GM23338 (cell line): Measurements from ENCODE around the gene SERPINB13. TPM values are rescaled to one million over a fixed set of nuclear protein-coding genes. Genes with fewer than 3 reads are reported as not detected.

Experiments
- ATAC-seq: fragments of 200-7000 bp; cut with Tn5 transposase; 3 replicates; pipeline ENCODE4 v1.9.1; 2020
- DNase-seq: peaks from one replicate; pipeline ENCODE4 v3.0.0-alpha.2; 2015; ENCODE audit warnings: low spot score
- H2AFZ ChIP-seq: fragments of 200-600 bp; sonication (generic); 2 replicates; pipeline ENCODE4 v1.8.0; 2016; ENCODE audit warnings: antibody characterized with exemption, mild to moderate bottlenecking, moderate library complexity
- H3F3A ChIP-seq: fragments of 200-600 bp; sonication (generic); replicated peaks from 2 replicates; pipeline ENCODE4 v1.8.0; 2017; ENCODE audit warnings: antibody characterized with exemption, mixed run types, low read depth
- H3K27ac ChIP-seq: fragments of 200-600 bp; sonication (generic); 2 replicates; pipeline ENCODE4 v1.6.1; 2016; ENCODE audit warnings: low read depth
- H3K27me3 ChIP-seq: fragments of 200-600 bp; sonication (generic); 2 replicates; pipeline ENCODE4 v1.8.0; 2016; ENCODE audit warnings: mild to moderate bottlenecking, mixed run types, moderate library complexity; ENCODE audit not compliant: insufficient read depth
- H3K36me3 ChIP-seq: fragments of 200-600 bp; sonication (generic); 2 replicates; pipeline ENCODE4 v1.8.0; 2016; ENCODE audit warnings: mild to moderate bottlenecking; ENCODE audit not compliant: insufficient read depth
- H3K4me1 ChIP-seq: fragments of 200-600 bp; sonication (generic); 2 replicates; pipeline ENCODE4 v1.8.0; 2016; ENCODE audit warnings: mild to moderate bottlenecking, moderate library complexity; ENCODE audit not compliant: insufficient read depth
- H3K4me2 ChIP-seq: fragments of 200-600 bp; sonication (generic); 2 replicates; pipeline ENCODE4 v1.7.1; 2017; ENCODE audit warnings: mixed run types
- H3K4me3 ChIP-seq: fragments of 200-600 bp; sonication (generic); 2 replicates; pipeline ENCODE4 v1.6.1; 2016; ENCODE audit warnings: mixed run types
- H3K79me2 ChIP-seq: fragments of 200-600 bp; sonication (generic); replicated peaks from 2 replicates; pipeline ENCODE4 v1.8.0; 2017; ENCODE audit warnings: mild to moderate bottlenecking; ENCODE audit not compliant: insufficient read depth
- H3K9me2 ChIP-seq: fragments of 200-600 bp; sonication (generic); 2 replicates; pipeline ENCODE4 v1.8.0; 2017; ENCODE audit not compliant: insufficient read depth
- H4K20me1 ChIP-seq: fragments of 200-600 bp; sonication (generic); replicated peaks from 2 replicates; pipeline ENCODE4 v1.8.0; 2017; ENCODE audit warnings: mild to moderate bottlenecking; ENCODE audit not compliant: insufficient read depth
- H3K27ac Mint-ChIP-seq: 2 replicates; pipeline ENCODE4 v1.8.0; 2020; ENCODE audit warnings: inconsistent platforms, mild to moderate bottlenecking, moderate library complexity, mixed read lengths
- H3K27me3 Mint-ChIP-seq: 3 replicates; pipeline ENCODE4 v1.8.0; 2022; ENCODE audit warnings: low read depth, mild to moderate bottlenecking, moderate library complexity, mixed read lengths, inconsistent platforms; ENCODE audit not compliant: insufficient read depth, poor library complexity
- H3K36me3 Mint-ChIP-seq: 3 replicates; pipeline ENCODE4 v1.8.0; 2021; ENCODE audit warnings: low read depth, mild to moderate bottlenecking, inconsistent platforms, moderate library complexity, mixed read lengths
- H3K4me1 Mint-ChIP-seq: 3 replicates; pipeline ENCODE4 v1.8.0; 2020; ENCODE audit warnings: mild to moderate bottlenecking, inconsistent platforms, mixed read lengths
- H3K4me3 Mint-ChIP-seq: 3 replicates; pipeline ENCODE4 v1.8.0; 2021; ENCODE audit warnings: moderate library complexity, mild to moderate bottlenecking, inconsistent platforms, mixed read lengths
- H3K9me3 Mint-ChIP-seq: 3 replicates; pipeline ENCODE4 v1.8.0; 2020; ENCODE audit warnings: moderate library complexity, mild to moderate bottlenecking, inconsistent platforms, mixed read lengths
- CREB1 ChIP-seq: fragments of 250-450 bp; sonication (Bioruptor Pico); IDR thresholded peaks from 2 replicates; pipeline ENCODE4 v1.5.0; 2020; ENCODE audit warnings: low read depth, mild to moderate bottlenecking, moderate library complexity
- EZH2 ChIP-seq: fragments of 200-600 bp; sonication (generic); IDR thresholded peaks from one replicate; pipeline ENCODE4 v1.8.0; 2017; ENCODE audit warnings: antibody characterized with exemption, mild to moderate bottlenecking, low read depth; ENCODE audit not compliant: unreplicated experiment
- EZH2phosphoT487 ChIP-seq: fragments of 200-600 bp; sonication (generic); IDR thresholded peaks from one replicate; pipeline ENCODE4 v1.8.1; 2018; ENCODE audit warnings: antibody characterized with exemption; ENCODE audit not compliant: unreplicated experiment
- JUNB ChIP-seq: IDR thresholded peaks from one replicate; pipeline ENCODE4 v1.6.1; 2016; ENCODE audit warnings: antibody characterized with exemption; ENCODE audit not compliant: unreplicated experiment
- NANOG ChIP-seq: IDR thresholded peaks from 2 replicates; pipeline ENCODE4 v1.6.1; 2016; ENCODE audit warnings: antibody characterized with exemption, borderline replicate concordance
- POLR2AphosphoS5 ChIP-seq: IDR thresholded peaks from 2 replicates; pipeline ENCODE4 v1.6.1; 2016; ENCODE audit warnings: antibody characterized with exemption, low read depth
- STAT1 ChIP-seq: IDR thresholded peaks from one replicate; pipeline ENCODE4 v1.6.1; 2016; ENCODE audit warnings: antibody characterized with exemption; ENCODE audit not compliant: unreplicated experiment
- ZNF114 ChIP-seq: fragments of 250-450 bp; sonication (Bioruptor Pico); IDR thresholded peaks from 2 replicates; pipeline ENCODE4 v1.5.0; 2020; ENCODE audit warnings: mild to moderate bottlenecking, moderate library complexity
- ZNF331 ChIP-seq: fragments of 250-450 bp; sonication (Bioruptor Pico); IDR thresholded peaks from 2 replicates; pipeline ENCODE4 v1.5.0; 2020; ENCODE audit warnings: low read depth, mild to moderate bottlenecking, moderate library complexity
- polyA plus RNA-seq: library from polyadenylated mRNA; unstranded; fragments of >200 nt; fragmentation: Nextera tagmentation; extraction: Ambion mirVana; gene quantifications from 2 replicates; pipeline ENCODE4 v1.2.1, GENCODE V29; 2016
- total RNA-seq: library from RNA; depleted of rRNA; stranded (reverse); fragments of >200 nt; shearing (Covaris generic); gene quantifications from 2 replicates; pipeline ENCODE4 v1.2.3, GENCODE V29; 2014
- TF ChIP-seq, protein P1 (sequence below): IDR thresholded peaks from 2 replicates; pipeline ENCODE4 v1.6.1; 2016; ENCODE audit warnings: antibody characterized with exemption
- TF ChIP-seq, protein P2 (sequence below): fragments of 250-450 bp; sonication (Bioruptor Pico); IDR thresholded peaks from 2 replicates; pipeline ENCODE4 v1.5.0; 2020; ENCODE audit warnings: mild to moderate bottlenecking, moderate library complexity
- TF ChIP-seq, protein P3 (sequence below), 2 experiments: fragments of 200-600 bp in 1 of 2; sonication (generic) in 1 of 2; conservative IDR thresholded peaks; 2 replicates each; pipeline versions ENCODE4 v1.5.1 to v1.6.1; 2016 to 2017; ENCODE audit warnings: antibody characterized with exemption in 2 of 2, low read depth in 2 of 2, mild to moderate bottlenecking in 2 of 2, moderate library complexity in 1 of 2
- TF ChIP-seq, protein P4 (sequence below): IDR thresholded peaks from one replicate; pipeline ENCODE4 v1.6.1; 2018; ENCODE audit warnings: antibody characterized with exemption; ENCODE audit not compliant: unreplicated experiment

SERPINB13 gene
- total and polyA plus RNA-seq, 2 experiments from 2014 or later: not detected

DNA sequence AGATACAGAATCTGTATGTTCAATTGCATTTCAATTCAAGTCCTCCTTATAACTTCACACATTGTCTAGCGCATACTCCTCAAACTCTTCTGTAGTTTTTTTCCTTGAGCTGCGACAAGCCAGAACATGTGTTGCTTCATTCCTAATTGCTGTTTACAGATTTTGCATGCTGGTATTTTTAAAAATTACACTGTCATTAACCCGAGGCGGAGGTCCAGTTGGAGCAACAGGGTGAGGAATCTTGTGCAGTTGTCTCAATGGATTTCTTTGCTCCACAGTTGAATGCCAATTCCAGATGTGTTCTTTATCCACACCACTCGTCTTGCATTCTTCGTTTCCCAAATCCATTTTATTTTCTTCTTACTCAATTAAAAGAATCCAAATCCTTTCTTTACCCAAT, 16.4 kb upstream of the SERPINB13 start:
- no peak overlapping the region for H3K27ac ChIP-seq
- H3K4me1 ChIP-seq: no peaks in the 10 kb centered on the region
- ATAC-seq (no peak), DNase-seq (no peak)
- no peaks in the 10 kb centered on the region for H3K27me3 ChIP-seq
- no peak overlapping the region for H3K4me2 ChIP-seq
- no peak overlapping the region for H2AFZ ChIP-seq
- TF ChIP-seq JUNB (no peak), EZH2phosphoT487 (no peak), ZNF331 (CRISPR knock-in tag) (no peak), EZH2 (no peak), CREB1 (CRISPR knock-in tag) (no peak), POLR2AphosphoS5 (no peak), NANOG (no peak), ZNF114 (CRISPR knock-in tag) (no peak), STAT1 (no peak)
- TF ChIP-seq, protein P1, sequence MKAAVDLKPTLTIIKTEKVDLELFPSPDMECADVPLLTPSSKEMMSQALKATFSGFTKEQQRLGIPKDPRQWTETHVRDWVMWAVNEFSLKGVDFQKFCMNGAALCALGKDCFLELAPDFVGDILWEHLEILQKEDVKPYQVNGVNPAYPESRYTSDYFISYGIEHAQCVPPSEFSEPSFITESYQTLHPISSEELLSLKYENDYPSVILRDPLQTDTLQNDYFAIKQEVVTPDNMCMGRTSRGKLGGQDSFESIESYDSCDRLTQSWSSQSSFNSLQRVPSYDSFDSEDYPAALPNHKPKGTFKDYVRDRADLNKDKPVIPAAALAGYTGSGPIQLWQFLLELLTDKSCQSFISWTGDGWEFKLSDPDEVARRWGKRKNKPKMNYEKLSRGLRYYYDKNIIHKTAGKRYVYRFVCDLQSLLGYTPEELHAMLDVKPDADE: no peak
- TF ChIP-seq, protein P2, sequence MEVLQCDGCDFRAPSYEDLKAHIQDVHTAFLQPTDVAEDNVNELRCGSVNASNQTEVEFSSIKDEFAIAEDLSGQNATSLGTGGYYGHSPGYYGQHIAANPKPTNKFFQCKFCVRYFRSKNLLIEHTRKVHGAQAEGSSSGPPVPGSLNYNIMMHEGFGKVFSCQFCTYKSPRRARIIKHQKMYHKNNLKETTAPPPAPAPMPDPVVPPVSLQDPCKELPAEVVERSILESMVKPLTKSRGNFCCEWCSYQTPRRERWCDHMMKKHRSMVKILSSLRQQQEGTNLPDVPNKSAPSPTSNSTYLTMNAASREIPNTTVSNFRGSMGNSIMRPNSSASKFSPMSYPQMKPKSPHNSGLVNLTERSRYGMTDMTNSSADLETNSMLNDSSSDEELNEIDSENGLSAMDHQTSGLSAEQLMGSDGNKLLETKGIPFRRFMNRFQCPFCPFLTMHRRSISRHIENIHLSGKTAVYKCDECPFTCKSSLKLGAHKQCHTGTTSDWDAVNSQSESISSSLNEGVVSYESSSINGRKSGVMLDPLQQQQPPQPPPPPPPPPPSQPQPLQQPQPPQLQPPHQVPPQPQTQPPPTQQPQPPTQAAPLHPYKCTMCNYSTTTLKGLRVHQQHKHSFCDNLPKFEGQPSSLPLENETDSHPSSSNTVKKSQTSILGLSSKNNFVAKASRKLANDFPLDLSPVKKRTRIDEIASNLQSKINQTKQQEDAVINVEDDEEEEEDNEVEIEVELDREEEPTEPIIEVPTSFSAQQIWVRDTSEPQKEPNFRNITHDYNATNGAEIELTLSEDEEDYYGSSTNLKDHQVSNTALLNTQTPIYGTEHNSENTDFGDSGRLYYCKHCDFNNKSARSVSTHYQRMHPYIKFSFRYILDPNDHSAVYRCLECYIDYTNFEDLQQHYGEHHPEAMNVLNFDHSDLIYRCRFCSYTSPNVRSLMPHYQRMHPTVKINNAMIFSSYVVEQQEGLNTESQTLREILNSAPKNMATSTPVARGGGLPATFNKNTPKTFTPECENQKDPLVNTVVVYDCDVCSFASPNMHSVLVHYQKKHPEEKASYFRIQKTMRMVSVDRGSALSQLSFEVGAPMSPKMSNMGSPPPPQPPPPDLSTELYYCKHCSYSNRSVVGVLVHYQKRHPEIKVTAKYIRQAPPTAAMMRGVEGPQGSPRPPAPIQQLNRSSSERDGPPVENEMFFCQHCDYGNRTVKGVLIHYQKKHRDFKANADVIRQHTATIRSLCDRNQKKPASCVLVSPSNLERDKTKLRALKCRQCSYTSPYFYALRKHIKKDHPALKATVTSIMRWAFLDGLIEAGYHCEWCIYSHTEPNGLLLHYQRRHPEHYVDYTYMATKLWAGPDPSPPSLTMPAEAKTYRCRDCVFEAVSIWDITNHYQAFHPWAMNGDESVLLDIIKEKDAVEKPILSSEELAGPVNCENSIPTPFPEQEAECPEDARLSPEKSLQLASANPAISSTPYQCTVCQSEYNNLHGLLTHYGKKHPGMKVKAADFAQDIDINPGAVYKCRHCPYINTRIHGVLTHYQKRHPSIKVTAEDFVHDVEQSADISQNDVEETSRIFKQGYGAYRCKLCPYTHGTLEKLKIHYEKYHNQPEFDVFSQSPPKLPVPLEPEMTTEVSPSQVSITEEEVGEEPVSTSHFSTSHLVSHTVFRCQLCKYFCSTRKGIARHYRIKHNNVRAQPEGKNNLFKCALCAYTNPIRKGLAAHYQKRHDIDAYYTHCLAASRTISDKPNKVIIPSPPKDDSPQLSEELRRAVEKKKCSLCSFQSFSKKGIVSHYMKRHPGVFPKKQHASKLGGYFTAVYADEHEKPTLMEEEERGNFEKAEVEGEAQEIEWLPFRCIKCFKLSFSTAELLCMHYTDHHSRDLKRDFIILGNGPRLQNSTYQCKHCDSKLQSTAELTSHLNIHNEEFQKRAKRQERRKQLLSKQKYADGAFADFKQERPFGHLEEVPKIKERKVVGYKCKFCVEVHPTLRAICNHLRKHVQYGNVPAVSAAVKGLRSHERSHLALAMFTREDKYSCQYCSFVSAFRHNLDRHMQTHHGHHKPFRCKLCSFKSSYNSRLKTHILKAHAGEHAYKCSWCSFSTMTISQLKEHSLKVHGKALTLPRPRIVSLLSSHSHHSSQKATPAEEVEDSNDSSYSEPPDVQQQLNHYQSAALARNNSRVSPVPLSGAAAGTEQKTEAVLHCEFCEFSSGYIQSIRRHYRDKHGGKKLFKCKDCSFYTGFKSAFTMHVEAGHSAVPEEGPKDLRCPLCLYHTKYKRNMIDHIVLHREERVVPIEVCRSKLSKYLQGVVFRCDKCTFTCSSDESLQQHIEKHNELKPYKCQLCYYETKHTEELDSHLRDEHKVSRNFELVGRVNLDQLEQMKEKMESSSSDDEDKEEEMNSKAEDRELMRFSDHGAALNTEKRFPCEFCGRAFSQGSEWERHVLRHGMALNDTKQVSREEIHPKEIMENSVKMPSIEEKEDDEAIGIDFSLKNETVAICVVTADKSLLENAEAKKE (CRISPR knock-in tag): no peak
- TF ChIP-seq, protein P3, sequence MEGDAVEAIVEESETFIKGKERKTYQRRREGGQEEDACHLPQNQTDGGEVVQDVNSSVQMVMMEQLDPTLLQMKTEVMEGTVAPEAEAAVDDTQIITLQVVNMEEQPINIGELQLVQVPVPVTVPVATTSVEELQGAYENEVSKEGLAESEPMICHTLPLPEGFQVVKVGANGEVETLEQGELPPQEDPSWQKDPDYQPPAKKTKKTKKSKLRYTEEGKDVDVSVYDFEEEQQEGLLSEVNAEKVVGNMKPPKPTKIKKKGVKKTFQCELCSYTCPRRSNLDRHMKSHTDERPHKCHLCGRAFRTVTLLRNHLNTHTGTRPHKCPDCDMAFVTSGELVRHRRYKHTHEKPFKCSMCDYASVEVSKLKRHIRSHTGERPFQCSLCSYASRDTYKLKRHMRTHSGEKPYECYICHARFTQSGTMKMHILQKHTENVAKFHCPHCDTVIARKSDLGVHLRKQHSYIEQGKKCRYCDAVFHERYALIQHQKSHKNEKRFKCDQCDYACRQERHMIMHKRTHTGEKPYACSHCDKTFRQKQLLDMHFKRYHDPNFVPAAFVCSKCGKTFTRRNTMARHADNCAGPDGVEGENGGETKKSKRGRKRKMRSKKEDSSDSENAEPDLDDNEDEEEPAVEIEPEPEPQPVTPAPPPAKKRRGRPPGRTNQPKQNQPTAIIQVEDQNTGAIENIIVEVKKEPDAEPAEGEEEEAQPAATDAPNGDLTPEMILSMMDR (conservative IDR thresholded peaks at IDR 0.05; ENCODE audit: low read depth in 2 of 2): no peak
- TF ChIP-seq, protein P4, sequence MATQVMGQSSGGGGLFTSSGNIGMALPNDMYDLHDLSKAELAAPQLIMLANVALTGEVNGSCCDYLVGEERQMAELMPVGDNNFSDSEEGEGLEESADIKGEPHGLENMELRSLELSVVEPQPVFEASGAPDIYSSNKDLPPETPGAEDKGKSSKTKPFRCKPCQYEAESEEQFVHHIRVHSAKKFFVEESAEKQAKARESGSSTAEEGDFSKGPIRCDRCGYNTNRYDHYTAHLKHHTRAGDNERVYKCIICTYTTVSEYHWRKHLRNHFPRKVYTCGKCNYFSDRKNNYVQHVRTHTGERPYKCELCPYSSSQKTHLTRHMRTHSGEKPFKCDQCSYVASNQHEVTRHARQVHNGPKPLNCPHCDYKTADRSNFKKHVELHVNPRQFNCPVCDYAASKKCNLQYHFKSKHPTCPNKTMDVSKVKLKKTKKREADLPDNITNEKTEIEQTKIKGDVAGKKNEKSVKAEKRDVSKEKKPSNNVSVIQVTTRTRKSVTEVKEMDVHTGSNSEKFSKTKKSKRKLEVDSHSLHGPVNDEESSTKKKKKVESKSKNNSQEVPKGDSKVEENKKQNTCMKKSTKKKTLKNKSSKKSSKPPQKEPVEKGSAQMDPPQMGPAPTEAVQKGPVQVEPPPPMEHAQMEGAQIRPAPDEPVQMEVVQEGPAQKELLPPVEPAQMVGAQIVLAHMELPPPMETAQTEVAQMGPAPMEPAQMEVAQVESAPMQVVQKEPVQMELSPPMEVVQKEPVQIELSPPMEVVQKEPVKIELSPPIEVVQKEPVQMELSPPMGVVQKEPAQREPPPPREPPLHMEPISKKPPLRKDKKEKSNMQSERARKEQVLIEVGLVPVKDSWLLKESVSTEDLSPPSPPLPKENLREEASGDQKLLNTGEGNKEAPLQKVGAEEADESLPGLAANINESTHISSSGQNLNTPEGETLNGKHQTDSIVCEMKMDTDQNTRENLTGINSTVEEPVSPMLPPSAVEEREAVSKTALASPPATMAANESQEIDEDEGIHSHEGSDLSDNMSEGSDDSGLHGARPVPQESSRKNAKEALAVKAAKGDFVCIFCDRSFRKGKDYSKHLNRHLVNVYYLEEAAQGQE: no peak
- H3K9me2 ChIP-seq: no peaks in the 10 kb centered on the region
- H3K27ac Mint-ChIP-seq: no peak overlapping the region
- no peak overlapping the region for H3K4me3 ChIP-seq
- H4K20me1 ChIP-seq: no peaks in the 10 kb centered on the region
- no peaks in the 10 kb centered on the region for H3K9me3 Mint-ChIP-seq
- H3K4me1 Mint-ChIP-seq: 0 out of 3 replicates have a peak, but pooled peaks cover 2% of the 10 kb centered on the region
- no peaks in the 10 kb centered on the region for H3K79me2 ChIP-seq
- no peak overlapping the region for H3K4me3 Mint-ChIP-seq
- H3K27me3 Mint-ChIP-seq: no peaks in the 10 kb centered on the region
- H3K36me3 ChIP-seq: no peaks in the 10 kb centered on the region
- no peaks in the 10 kb centered on the region for H3F3A ChIP-seq
- H3K36me3 Mint-ChIP-seq: no peaks in the 10 kb centered on the region
